H9 (cell line): ENCODE results near the gene FCAMR. TPM values are rescaled to one million over a fixed set of nuclear protein-coding genes. Genes with fewer than 3 reads are reported as not detected.

Experiments used
- DNase-seq: peaks from one replicate; pipeline ENCODE4 v3.0.0-alpha.2; 2017
- H2AFZ ChIP-seq: one replicate; pipeline ENCODE4 v1.6.1; 2013; ENCODE audit warnings: mild to moderate bottlenecking, low read length, control low read depth, moderate library complexity
- H2AK5ac ChIP-seq: 2 replicates; pipeline ENCODE4 v1.6.1; 2013; ENCODE audit warnings: low read length, control low read depth, mixed read lengths; ENCODE audit not compliant: insufficient read length
- H2BK120ac ChIP-seq: one replicate; pipeline ENCODE4 v1.6.1; 2013; ENCODE audit warnings: low read depth, mild to moderate bottlenecking, low read length, control low read depth, inconsistent platforms; ENCODE audit not compliant: poor library complexity, severe bottlenecking
- H2BK12ac ChIP-seq: 2 replicates; pipeline ENCODE4 v1.6.1; 2013; ENCODE audit warnings: low read length, control low read depth, mixed read lengths, low read depth; ENCODE audit not compliant: insufficient read length
- H2BK15ac ChIP-seq: 2 replicates; pipeline ENCODE4 v1.6.1; 2013; ENCODE audit warnings: low read depth, low read length, control low read depth
- H2BK20ac ChIP-seq: one replicate; pipeline ENCODE4 v1.6.1; 2013; ENCODE audit warnings: low read depth, mild to moderate bottlenecking, low read length, control low read depth, inconsistent platforms; ENCODE audit not compliant: poor library complexity, severe bottlenecking
- H2BK5ac ChIP-seq: 2 replicates; pipeline ENCODE4 v1.6.1; 2013; ENCODE audit warnings: low read length, control low read depth, mixed read lengths; ENCODE audit not compliant: insufficient read length
- H3K14ac ChIP-seq: 2 replicates; pipeline ENCODE4 v1.6.1; 2013; ENCODE audit warnings: low read length, control low read depth; ENCODE audit not compliant: insufficient read depth
- H3K18ac ChIP-seq: 2 replicates; pipeline ENCODE4 v1.6.1; 2013; ENCODE audit warnings: low read depth, mild to moderate bottlenecking, mixed read lengths, low read length, control low read depth; ENCODE audit not compliant: insufficient read length
- H3K23ac ChIP-seq: 2 replicates; pipeline ENCODE4 v1.6.1; 2013; ENCODE audit warnings: low read length, control low read depth, mixed read lengths, low read depth; ENCODE audit not compliant: insufficient read length
- H3K23me2 ChIP-seq: 2 replicates; pipeline ENCODE4 v1.6.1; 2013; ENCODE audit warnings: low read depth, mild to moderate bottlenecking, mixed read lengths, low read length, control low read depth; ENCODE audit not compliant: insufficient read length, poor library complexity, severe bottlenecking
- H3K27ac ChIP-seq: 2 replicates; pipeline ENCODE4 v1.5.1; 2013; ENCODE audit warnings: low read length, control low read depth, mixed read lengths, low read depth; ENCODE audit not compliant: insufficient read length
- H3K27me3 ChIP-seq: 2 replicates; pipeline ENCODE4 v1.6.1; 2013; ENCODE audit warnings: low read length, control low read depth, inconsistent platforms; ENCODE audit not compliant: insufficient read depth
- H3K4ac ChIP-seq: 2 replicates; pipeline ENCODE4 v1.6.1; 2013; ENCODE audit warnings: low read depth, mild to moderate bottlenecking, control low read depth, inconsistent platforms, low read length, moderate library complexity
- H3K4me1 ChIP-seq: 2 replicates; pipeline ENCODE4 v1.6.1; 2013; ENCODE audit warnings: low read length, control low read depth, inconsistent platforms; ENCODE audit not compliant: insufficient read depth
- H3K4me2 ChIP-seq: 2 replicates; pipeline ENCODE4 v1.6.1; 2013; ENCODE audit warnings: low read length, control low read depth, mixed read lengths; ENCODE audit not compliant: insufficient read length, insufficient read depth
- H3K56ac ChIP-seq: 2 replicates; pipeline ENCODE4 v1.6.1; 2013; ENCODE audit warnings: low read depth, mild to moderate bottlenecking, mixed read lengths, low read length, control low read depth; ENCODE audit not compliant: insufficient read length
- H3K79me1 ChIP-seq: 2 replicates; pipeline ENCODE4 v1.6.1; 2013; ENCODE audit warnings: low read depth, mild to moderate bottlenecking, moderate library complexity, low read length, control low read depth, inconsistent platforms; ENCODE audit not compliant: insufficient read depth, poor library complexity, severe bottlenecking
- H3K79me2 ChIP-seq: 2 replicates; pipeline ENCODE4 v1.6.1; 2013; ENCODE audit warnings: low read length, control low read depth, inconsistent platforms; ENCODE audit not compliant: insufficient read depth
- H3K9ac ChIP-seq: 2 replicates; pipeline ENCODE4 v1.6.1; 2013; ENCODE audit warnings: low read length, control low read depth, mixed read lengths; ENCODE audit not compliant: insufficient read length; ENCODE audit errors: extremely low read depth
- H3K9me3 ChIP-seq: one replicate; pipeline ENCODE4 v1.6.1; 2013; ENCODE audit warnings: low read depth, low read length, inconsistent platforms; ENCODE audit not compliant: control insufficient read depth
- H3T11ph ChIP-seq: one replicate; pipeline ENCODE4 v1.6.1; 2013; ENCODE audit warnings: mild to moderate bottlenecking, low read length, control low read depth, inconsistent platforms
- H4K20me1 ChIP-seq: one replicate; pipeline ENCODE4 v1.6.1; 2013; ENCODE audit not compliant: control insufficient read depth, insufficient read length, insufficient read depth
- H4K5ac ChIP-seq: 2 replicates; pipeline ENCODE4 v1.6.1; 2013; ENCODE audit warnings: low read depth, mild to moderate bottlenecking, mixed read lengths, low read length, control low read depth; ENCODE audit not compliant: insufficient read length
- H4K8ac ChIP-seq: replicated peaks from 2 replicates; pipeline ENCODE4 v1.6.1; 2013; ENCODE audit warnings: low read length, control low read depth, mixed read lengths, low read depth; ENCODE audit not compliant: insufficient read length
- H4K91ac ChIP-seq: 2 replicates; pipeline ENCODE4 v1.6.1; 2013; ENCODE audit warnings: low read depth, mild to moderate bottlenecking, moderate library complexity, mixed read lengths, low read length, control low read depth; ENCODE audit not compliant: insufficient read length
- H3K27ac Mint-ChIP-seq, 3 experiments: 2 replicates in 2 of 3; 3 replicates in 1 of 3; pipeline ENCODE4 v1.8.0; 2020 to 2021; ENCODE audit warnings: mixed read lengths in 3 of 3, mild to moderate bottlenecking in 1 of 3, moderate library complexity in 1 of 3
- H3K27me3 Mint-ChIP-seq: 2 replicates; pipeline ENCODE4 v1.8.0; 2021; ENCODE audit warnings: low read depth, mild to moderate bottlenecking, moderate library complexity, mixed read lengths
- H3K36me3 Mint-ChIP-seq, 3 experiments: 2 replicates in 2 of 3; 3 replicates in 1 of 3; pipeline ENCODE4 v1.8.0; 2020 to 2021; ENCODE audit warnings: low read depth in 3 of 3, mixed read lengths in 3 of 3; ENCODE audit not compliant: insufficient read depth in 1 of 3
- H3K4me1 Mint-ChIP-seq, 2 experiments: 2 replicates each; pipeline ENCODE4 v1.8.0; 2020; ENCODE audit warnings: mixed read lengths in 2 of 2
- H3K4me3 Mint-ChIP-seq, 2 experiments: 2 replicates in 1 of 2; 3 replicates in 1 of 2; pipeline ENCODE4 v1.8.0; 2020 to 2021; ENCODE audit warnings: mild to moderate bottlenecking in 2 of 2, mixed read lengths in 2 of 2, moderate library complexity in 1 of 2
- H3K9me3 Mint-ChIP-seq, 2 experiments: 2 replicates in 1 of 2; 3 replicates in 1 of 2; pipeline ENCODE4 v1.8.0; 2020; ENCODE audit warnings: mild to moderate bottlenecking in 2 of 2, mixed read lengths in 2 of 2, moderate library complexity in 1 of 2
- WGBS: extraction: QIAGEN DNeasy Blood & Tissue Kit; methylation state at CpG from one replicate; pipeline ENCODE4 v1.1.7; 2013; ENCODE audit warnings: missing lambda C conversion rate, low lambda C conversion rate, mixed read lengths; ENCODE audit not compliant: insufficient read length; ENCODE audit errors: extremely low coverage; 5-methylcytosine and 5-hydroxymethylcytosine counted together
- total RNA-seq: library from RNA; stranded (reverse); gene quantifications from 2 replicates; pipeline ENCODE4 v1.2.1, GENCODE V29; 2021
- TF ChIP-seq, protein P1 (sequence below): fragments of 200-600 bp; sonication (generic); conservative IDR thresholded peaks from 3 replicates; pipeline ENCODE4 v1.8.0; 2021; ENCODE audit warnings: antibody characterized with exemption, mild to moderate bottlenecking

FCAMR gene
- total RNA-seq, 1 experiment from 2014 or later = not detected

DNA sequence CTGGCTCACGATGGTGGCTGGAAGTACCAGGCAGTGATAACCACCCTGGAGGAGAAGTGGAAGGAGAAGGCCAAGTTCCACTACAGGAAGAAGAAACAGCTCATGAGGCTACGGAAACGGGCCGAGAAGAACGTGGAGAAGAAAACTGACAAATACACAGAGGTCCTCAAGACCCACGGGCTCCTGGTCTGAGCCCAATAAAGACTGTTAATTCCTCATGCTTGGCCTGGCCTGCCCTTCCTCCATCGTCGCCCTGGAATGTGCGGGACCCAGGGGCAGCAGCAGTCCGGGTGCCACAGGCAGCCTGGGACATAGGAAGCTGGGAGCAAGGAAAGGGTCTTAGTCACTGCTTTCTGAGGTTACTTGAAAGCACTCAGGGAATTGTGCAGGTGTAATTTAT, 62.2 kb downstream of the FCAMR start:
- H3K23ac ChIP-seq = no peak overlapping the region
- no peak overlapping the region for H4K8ac ChIP-seq
- WGBS = no CpG with 5 or more reads among the region's 10 CpGs
- H3K79me1 ChIP-seq = no peaks in the 10 kb centered on the region
- H3K4me1 Mint-ChIP-seq = peaks cover 5 to 20% of the 10 kb centered on the region in 2 experiments
- no peaks in the 10 kb centered on the region; a peak in 1 of 7 replicates for H3K36me3 Mint-ChIP-seq
- no peak overlapping the region for H2BK5ac ChIP-seq
- H3K4me3 Mint-ChIP-seq = peak overlapping the region in 1 of 2 experiments; percentile 8; a peak in 2 of 5 replicates
- no peak overlapping the region for H3K56ac ChIP-seq
- peaks cover 6% of the 10 kb centered on the region for H3K23me2 ChIP-seq
- H3K27ac Mint-ChIP-seq = no peak overlapping the region
- H2BK20ac ChIP-seq = no peak overlapping the region
- H4K5ac ChIP-seq = no peak overlapping the region
- no peak overlapping the region for H4K91ac ChIP-seq
- H3K27me3 Mint-ChIP-seq = peaks cover 67% of the 10 kb centered on the region
- 0 out of 2 replicates have a peak, but pooled peaks cover 3% of the 10 kb centered on the region for H3K4me1 ChIP-seq
- no peak overlapping the region for H2BK120ac ChIP-seq
- H2AK5ac ChIP-seq = no peak overlapping the region
- H3K79me2 ChIP-seq = no peaks in the 10 kb centered on the region
- H3K14ac ChIP-seq = no peak overlapping the region
- H2AFZ ChIP-seq = no peak overlapping the region
- peaks cover 11% of the 10 kb centered on the region; the same call in 1 of the 2 replicates for H3K27me3 ChIP-seq
- H3K27ac ChIP-seq = no peak overlapping the region
- H3K18ac ChIP-seq = no peak overlapping the region
- no peak overlapping the region for H3K9ac ChIP-seq
- no peak overlapping the region for H2BK12ac ChIP-seq
- TF ChIP-seq, protein P1, sequence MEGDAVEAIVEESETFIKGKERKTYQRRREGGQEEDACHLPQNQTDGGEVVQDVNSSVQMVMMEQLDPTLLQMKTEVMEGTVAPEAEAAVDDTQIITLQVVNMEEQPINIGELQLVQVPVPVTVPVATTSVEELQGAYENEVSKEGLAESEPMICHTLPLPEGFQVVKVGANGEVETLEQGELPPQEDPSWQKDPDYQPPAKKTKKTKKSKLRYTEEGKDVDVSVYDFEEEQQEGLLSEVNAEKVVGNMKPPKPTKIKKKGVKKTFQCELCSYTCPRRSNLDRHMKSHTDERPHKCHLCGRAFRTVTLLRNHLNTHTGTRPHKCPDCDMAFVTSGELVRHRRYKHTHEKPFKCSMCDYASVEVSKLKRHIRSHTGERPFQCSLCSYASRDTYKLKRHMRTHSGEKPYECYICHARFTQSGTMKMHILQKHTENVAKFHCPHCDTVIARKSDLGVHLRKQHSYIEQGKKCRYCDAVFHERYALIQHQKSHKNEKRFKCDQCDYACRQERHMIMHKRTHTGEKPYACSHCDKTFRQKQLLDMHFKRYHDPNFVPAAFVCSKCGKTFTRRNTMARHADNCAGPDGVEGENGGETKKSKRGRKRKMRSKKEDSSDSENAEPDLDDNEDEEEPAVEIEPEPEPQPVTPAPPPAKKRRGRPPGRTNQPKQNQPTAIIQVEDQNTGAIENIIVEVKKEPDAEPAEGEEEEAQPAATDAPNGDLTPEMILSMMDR = no peak
- no peaks in the 10 kb centered on the region for H3K9me3 ChIP-seq
- no peak overlapping the region for H3K4ac ChIP-seq
- H3K4me2 ChIP-seq = no peak overlapping the region
- no peak overlapping the region for H3T11ph ChIP-seq
- H3K9me3 Mint-ChIP-seq = no peaks in the 10 kb centered on the region; a peak in 1 of 5 replicates
- no peak for DNase-seq
- H2BK15ac ChIP-seq = no peak overlapping the region
- H4K20me1 ChIP-seq = no peaks in the 10 kb centered on the region

Other genes starting within 250 kb of the FCAMR start
- not detected in 2 replicates for gene IL19, start 199.7 kb downstream of the FCAMR start, total RNA-seq
- not detected in 2 replicates for gene IL10, start 198.0 kb downstream of the FCAMR start, total RNA-seq
- not detected in 2 replicates for gene IL20, start 104.8 kb downstream of the FCAMR start, total RNA-seq
- not detected in 2 replicates for gene IL24, start 73.0 kb downstream of the FCAMR start, total RNA-seq
- gene FCMR, start 48.5 kb downstream of the FCAMR start, total RNA-seq = not detected in 2 replicates
- not detected in 2 replicates for gene PIGR, start 24.0 kb downstream of the FCAMR start, total RNA-seq
- gene C1orf116, start 62.3 kb upstream of the FCAMR start, total RNA-seq = 0.48 and 0.55 TPM in 2 replicates
- gene YOD1, start 80.7 kb upstream of the FCAMR start, total RNA-seq = 8.6 and 9.4 TPM in 2 replicates
- 13.2 and 14.6 TPM in 2 replicates for gene PFKFB2, start 82.8 kb upstream of the FCAMR start, total RNA-seq
- gene C4BPB, start 118.4 kb upstream of the FCAMR start, total RNA-seq = not detected in 2 replicates
- not detected in 2 replicates for gene C4BPA, start 133.8 kb upstream of the FCAMR start, total RNA-seq